Osteoblast (primary cell): ENCODE data around the gene REXO4. TPM values are rescaled to one million over a fixed set of nuclear protein-coding genes. Genes with fewer than 3 reads are reported as not detected.
A peak's percentile ranks its signal among the peaks of the same experiment; 100 is the strongest.

ENCODE experiments used
- DNase-seq: peaks from one replicate; pipeline ENCODE4 v3.0.0; 2011; ENCODE audit warnings: low spot score, mixed read lengths; ENCODE audit not compliant: insufficient read length; ENCODE audit errors: missing footprints
- H2AFZ ChIP-seq: 2 replicates; pipeline ENCODE4 v1.6.0; 2011; ENCODE audit warnings: mild to moderate bottlenecking, low read length
- H3K27ac ChIP-seq: 2 replicates; pipeline ENCODE4 v1.5.1; 2011; ENCODE audit warnings: mild to moderate bottlenecking, low read depth, low read length, moderate library complexity
- H3K27me3 ChIP-seq: 2 replicates; pipeline ENCODE4 v1.6.0; 2012; ENCODE audit warnings: mild to moderate bottlenecking, control low read depth, inconsistent platforms, low read length, moderate library complexity; ENCODE audit not compliant: insufficient read depth
- H3K36me3 ChIP-seq: 2 replicates; pipeline ENCODE4 v1.5.1; 2011; ENCODE audit warnings: mild to moderate bottlenecking, low read length, control low read depth, moderate library complexity; ENCODE audit not compliant: insufficient read depth
- H3K4me1 ChIP-seq: 2 replicates; pipeline ENCODE4 v1.5.1; 2011; ENCODE audit warnings: mild to moderate bottlenecking, low read length, control low read depth, moderate library complexity; ENCODE audit not compliant: insufficient read depth
- H3K4me2 ChIP-seq: 2 replicates; pipeline ENCODE4 v1.6.0; 2011; ENCODE audit warnings: mild to moderate bottlenecking, low read length; ENCODE audit not compliant: insufficient read depth
- H3K4me3 ChIP-seq: fragments of 200-600 bp; sonication (generic); 3 replicates; pipeline ENCODE4 v1.5.1; 2012; ENCODE audit warnings: mild to moderate bottlenecking, low read length, inconsistent platforms; ENCODE audit not compliant: insufficient read depth
- H3K79me2 ChIP-seq: 2 replicates; pipeline ENCODE4 v1.6.0; 2012; ENCODE audit warnings: mild to moderate bottlenecking, low read length, control low read depth, inconsistent platforms; ENCODE audit not compliant: insufficient read depth
- H3K9me3 ChIP-seq: 2 replicates; pipeline ENCODE4 v1.5.1; 2011; ENCODE audit warnings: low read depth, low read length, control low read depth
- H4K20me1 ChIP-seq: 2 replicates; pipeline ENCODE4 v1.6.0; 2012; ENCODE audit warnings: mild to moderate bottlenecking, low read length, control low read depth; ENCODE audit not compliant: insufficient read depth
- total RNA-seq: library from RNA; depleted of rRNA; stranded (reverse); fragments of >200 nt; gene quantifications from 2 replicates; pipeline ENCODE4 v1.2.3, GENCODE V29; 2012
- TF ChIP-seq, protein P1 (sequence below): IDR thresholded peaks from 2 replicates; pipeline ENCODE4 v1.5.1; 2011; ENCODE audit warnings: mild to moderate bottlenecking, low read depth, low read length, moderate library complexity; ENCODE audit errors: extremely low read depth

Gene REXO4
- total RNA-seq, 1 donor, result 11.9 TPM

DNA sequence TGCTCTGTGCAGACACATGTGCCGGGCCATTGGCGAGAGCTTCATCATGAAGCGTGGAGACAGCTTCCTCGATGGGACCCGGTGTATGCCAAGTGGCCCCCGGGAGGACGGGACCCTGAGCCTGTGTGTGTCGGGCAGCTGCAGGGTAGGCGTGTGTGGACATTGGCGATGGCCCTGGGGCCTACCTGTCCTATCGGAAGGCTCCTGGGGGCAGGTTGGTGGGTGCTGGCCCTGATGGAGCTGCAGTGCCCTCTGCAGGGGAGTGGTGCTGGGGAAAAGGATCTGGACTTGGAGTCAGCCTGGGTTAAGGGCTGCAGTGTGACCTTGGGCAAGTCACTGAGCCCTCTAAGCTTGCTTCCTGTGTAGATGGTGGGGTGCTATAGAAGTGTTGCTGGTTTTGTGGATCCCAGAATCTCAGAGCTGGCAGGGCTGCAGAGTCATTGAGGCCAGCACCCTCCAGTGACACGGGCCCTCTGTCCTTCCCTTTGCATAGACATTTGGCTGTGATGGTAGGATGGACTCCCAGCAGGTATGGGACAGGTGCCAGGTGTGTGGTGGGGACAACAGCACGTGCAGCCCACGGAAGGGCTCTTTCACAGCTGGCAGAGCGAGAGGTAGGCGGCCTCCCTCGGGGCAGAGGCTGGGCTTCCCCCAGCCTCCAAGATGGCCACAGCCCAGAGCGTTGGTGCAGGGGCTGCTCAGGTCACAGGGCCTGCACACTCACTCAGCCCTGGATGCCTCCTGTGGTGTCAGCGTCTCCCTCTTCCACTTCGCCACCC is 20.1 kb upstream of the REXO4 start:
- DNase-seq, result no peak
- Histone ChIP-seq H4K20me1 (no peaks in the 10 kb centered on the region), H3K27me3 (no peaks in the 10 kb centered on the region), H3K27ac (no peak overlapping the region), H3K4me2 (no peak overlapping the region), H3K9me3 (no peaks in the 10 kb centered on the region), H3K79me2 (no peaks in the 10 kb centered on the region), H2AFZ (no peak overlapping the region), H3K4me3 (no peak overlapping the region), H3K36me3 (no peaks in the 10 kb centered on the region), H3K4me1 (no peaks in the 10 kb centered on the region)
- TF ChIP-seq, protein P1, sequence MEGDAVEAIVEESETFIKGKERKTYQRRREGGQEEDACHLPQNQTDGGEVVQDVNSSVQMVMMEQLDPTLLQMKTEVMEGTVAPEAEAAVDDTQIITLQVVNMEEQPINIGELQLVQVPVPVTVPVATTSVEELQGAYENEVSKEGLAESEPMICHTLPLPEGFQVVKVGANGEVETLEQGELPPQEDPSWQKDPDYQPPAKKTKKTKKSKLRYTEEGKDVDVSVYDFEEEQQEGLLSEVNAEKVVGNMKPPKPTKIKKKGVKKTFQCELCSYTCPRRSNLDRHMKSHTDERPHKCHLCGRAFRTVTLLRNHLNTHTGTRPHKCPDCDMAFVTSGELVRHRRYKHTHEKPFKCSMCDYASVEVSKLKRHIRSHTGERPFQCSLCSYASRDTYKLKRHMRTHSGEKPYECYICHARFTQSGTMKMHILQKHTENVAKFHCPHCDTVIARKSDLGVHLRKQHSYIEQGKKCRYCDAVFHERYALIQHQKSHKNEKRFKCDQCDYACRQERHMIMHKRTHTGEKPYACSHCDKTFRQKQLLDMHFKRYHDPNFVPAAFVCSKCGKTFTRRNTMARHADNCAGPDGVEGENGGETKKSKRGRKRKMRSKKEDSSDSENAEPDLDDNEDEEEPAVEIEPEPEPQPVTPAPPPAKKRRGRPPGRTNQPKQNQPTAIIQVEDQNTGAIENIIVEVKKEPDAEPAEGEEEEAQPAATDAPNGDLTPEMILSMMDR, result no peak

DNA sequence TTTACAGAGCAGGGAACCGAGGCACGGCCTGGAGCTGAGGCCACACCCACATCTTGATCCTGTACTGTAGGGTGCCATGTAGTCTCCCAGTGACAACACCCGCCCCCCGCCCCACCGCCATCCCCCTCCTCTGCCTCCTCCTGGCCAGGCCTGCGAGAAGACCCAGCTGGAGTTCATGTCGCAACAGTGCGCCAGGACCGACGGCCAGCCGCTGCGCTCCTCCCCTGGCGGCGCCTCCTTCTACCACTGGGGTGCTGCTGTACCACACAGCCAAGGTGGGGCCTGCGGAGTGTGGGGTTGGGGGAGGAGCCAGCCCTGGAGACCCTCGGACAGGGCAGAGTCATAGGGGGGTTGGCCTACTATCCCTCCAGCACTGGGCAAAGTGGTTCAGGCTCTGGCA is 18.9 kb upstream of the REXO4 start:
- Histone ChIP-seq H3K9me3 (no peaks in the 10 kb centered on the region), H3K27ac (no peak overlapping the region), H3K36me3 (no peaks in the 10 kb centered on the region), H3K4me1 (no peaks in the 10 kb centered on the region), H3K79me2 (no peaks in the 10 kb centered on the region), H3K4me2 (no peak overlapping the region), H2AFZ (no peak overlapping the region), H3K27me3 (no peaks in the 10 kb centered on the region), H4K20me1 (no peaks in the 10 kb centered on the region), H3K4me3 (no peak overlapping the region)
- TF ChIP-seq, protein P1, result no peak
- DNase-seq, result no peak

DNA sequence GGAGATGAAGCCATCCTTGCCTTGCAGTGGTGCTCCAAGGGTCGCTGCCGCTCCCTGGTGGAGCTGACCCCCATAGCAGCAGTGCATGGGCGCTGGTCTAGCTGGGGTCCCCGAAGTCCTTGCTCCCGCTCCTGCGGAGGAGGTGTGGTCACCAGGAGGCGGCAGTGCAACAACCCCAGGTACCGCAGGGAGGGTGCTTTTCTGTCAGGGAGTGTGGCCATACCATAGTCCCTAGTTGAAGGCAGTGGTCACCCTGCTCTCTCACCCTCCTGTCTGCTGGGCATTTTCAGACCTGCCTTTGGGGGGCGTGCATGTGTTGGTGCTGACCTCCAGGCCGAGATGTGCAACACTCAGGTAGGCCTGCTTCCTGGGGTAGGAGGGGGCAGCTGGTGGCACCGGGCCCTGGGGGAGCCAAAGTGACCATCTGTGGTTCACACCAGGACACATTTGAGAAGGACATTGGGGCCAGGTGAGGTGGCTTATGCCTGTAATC is 15.6 kb upstream of the REXO4 start:
- Histone ChIP-seq H3K27ac (no peak overlapping the region), H4K20me1 (no peaks in the 10 kb centered on the region), H3K27me3 (peaks cover 4% of the 10 kb centered on the region), H3K4me2 (no peak overlapping the region), H2AFZ (no peak overlapping the region), H3K9me3 (no peaks in the 10 kb centered on the region), H3K4me1 (no peaks in the 10 kb centered on the region), H3K79me2 (no peaks in the 10 kb centered on the region), H3K4me3 (no peak overlapping the region), H3K36me3 (no peaks in the 10 kb centered on the region)
- TF ChIP-seq, protein P1, result no peak
- DNase-seq, result peak; percentile 76

DNA sequence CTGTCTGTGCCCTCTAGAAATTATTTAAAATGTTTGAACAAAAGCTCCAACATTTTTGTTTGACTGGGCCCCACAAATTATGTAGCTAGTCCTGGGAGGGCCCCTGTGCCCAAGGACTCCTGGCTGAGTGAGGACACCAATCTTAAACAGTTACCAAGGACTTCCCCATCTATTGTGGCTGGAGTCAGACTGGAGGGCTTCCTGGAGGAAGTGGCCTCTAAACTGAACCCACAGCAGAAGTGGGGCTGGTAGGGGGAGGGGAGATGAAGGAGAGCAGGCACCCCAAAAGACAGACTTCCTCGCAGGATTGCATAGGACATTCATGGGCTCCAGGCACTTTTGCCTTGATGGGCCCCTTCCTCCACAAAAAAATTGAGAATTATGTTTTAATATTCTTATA is 12.4 kb upstream of the REXO4 start:
- Histone ChIP-seq H3K27ac (no peak overlapping the region), H3K36me3 (no peaks in the 10 kb centered on the region), H3K4me3 (no peak overlapping the region), H3K4me1 (no peaks in the 10 kb centered on the region), H3K79me2 (no peaks in the 10 kb centered on the region), H3K27me3 (peaks cover 17% of the 10 kb centered on the region), H3K4me2 (no peak overlapping the region), H4K20me1 (no peaks in the 10 kb centered on the region), H2AFZ (no peak overlapping the region), H3K9me3 (no peaks in the 10 kb centered on the region)
- TF ChIP-seq, protein P1, result no peak
- peak; percentile 34 for DNase-seq
